Karpas-422 (cell line): ENCODE measurements around the gene MYBPC2. TPM values are rescaled to one million over a fixed set of nuclear protein-coding genes. Genes with fewer than 3 reads are reported as not detected.

ENCODE experiments used
- DNase-seq: peaks from one replicate; pipeline ENCODE4 v3.0.0-alpha.2; 2015
- H2AFZ ChIP-seq: fragments of 200-600 bp; sonication (generic); 2 replicates; pipeline ENCODE4 v1.6.1; 2014; ENCODE audit warnings: antibody characterized with exemption, low read length, mixed read lengths
- H3K27ac ChIP-seq: fragments of 200-600 bp; sonication (generic); 2 replicates; pipeline ENCODE4 v1.5.1; 2014; ENCODE audit warnings: mild to moderate bottlenecking, low read length, moderate library complexity
- H3K27me3 ChIP-seq: fragments of 200-600 bp; sonication (generic); 2 replicates; pipeline ENCODE4 v1.6.1; 2014; ENCODE audit warnings: low read length, mixed read lengths
- H3K36me3 ChIP-seq: fragments of 200-600 bp; sonication (generic); 2 replicates; pipeline ENCODE4 v1.6.1; 2014; ENCODE audit warnings: low read length, mixed read lengths; ENCODE audit not compliant: insufficient read depth
- H3K4me1 ChIP-seq: fragments of 200-600 bp; sonication (generic); 2 replicates; pipeline ENCODE4 v1.6.1; 2014; ENCODE audit warnings: mild to moderate bottlenecking, low read length, mixed read lengths
- H3K4me2 ChIP-seq: fragments of 200-600 bp; sonication (generic); 2 replicates; pipeline ENCODE4 v1.6.1; 2014; ENCODE audit warnings: low read length, low read depth, mild to moderate bottlenecking; ENCODE audit not compliant: poor library complexity, severe bottlenecking
- H3K4me3 ChIP-seq: fragments of 200-600 bp; sonication (generic); 2 replicates; pipeline ENCODE4 v1.5.1; 2014; ENCODE audit warnings: mild to moderate bottlenecking, antibody characterized with exemption, low read length, mixed read lengths
- H3K79me2 ChIP-seq: fragments of 200-600 bp; sonication (generic); 2 replicates; pipeline ENCODE4 v1.6.1; 2014; ENCODE audit warnings: mild to moderate bottlenecking, low read length, mixed read lengths
- H3K9ac ChIP-seq: fragments of 200-600 bp; sonication (generic); 2 replicates; pipeline ENCODE4 v1.6.0; 2014; ENCODE audit warnings: low read length
- H3K9me2 ChIP-seq: fragments of 200-600 bp; sonication (generic), shearing (Covaris generic); replicated peaks from 2 replicates; pipeline ENCODE4 v1.6.0; 2014; ENCODE audit warnings: mild to moderate bottlenecking, low read length, moderate library complexity; ENCODE audit not compliant: insufficient read depth
- H3K9me3 ChIP-seq: fragments of 300-700, 200-600 bp; sonication (generic); 2 replicates; pipeline ENCODE4 v1.6.1; 2014; ENCODE audit warnings: low read length, mixed read lengths
- H4K20me1 ChIP-seq: fragments of 200-600 bp; sonication (generic); 2 replicates; pipeline ENCODE4 v1.6.1; 2014; ENCODE audit warnings: mild to moderate bottlenecking, antibody characterized with exemption, low read length, low read depth; ENCODE audit not compliant: insufficient read depth
- total RNA-seq: library from RNA; depleted of rRNA; stranded (reverse); fragments of >200 nt; shearing (Covaris generic); gene quantifications from 2 replicates; pipeline ENCODE4 v1.2.3, GENCODE V29; 2014; ENCODE audit warnings: low replicate concordance

MYBPC2 gene
- total RNA-seq, 1 experiment from 2014 or later, result 23.4 TPM

DNA sequence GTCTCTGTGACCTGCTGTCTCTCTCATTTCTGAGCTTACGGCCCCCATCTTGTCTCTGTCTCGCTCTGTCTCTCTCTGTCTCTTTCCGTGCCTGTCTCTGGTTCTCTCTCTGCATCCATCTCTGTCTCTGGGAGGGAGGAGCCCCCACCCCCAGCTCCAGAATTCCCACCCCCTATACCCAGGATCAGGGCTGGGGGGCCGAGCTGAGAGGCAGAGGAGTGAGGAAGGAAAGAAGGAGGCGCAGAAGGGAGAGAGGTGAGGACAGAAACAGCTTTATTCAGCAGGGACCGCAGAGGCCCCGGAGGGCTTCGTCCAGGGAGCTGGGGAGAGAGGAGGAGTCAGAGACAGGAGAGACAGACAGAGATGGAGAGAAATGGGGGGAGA, 64.3 kb downstream of the MYBPC2 start:
- H3K36me3 ChIP-seq, result no peaks in the 10 kb centered on the region
- no peak overlapping the region for H2AFZ ChIP-seq
- H3K9ac ChIP-seq, result no peak overlapping the region
- H3K27me3 ChIP-seq, result no peaks in the 10 kb centered on the region
- H3K4me2 ChIP-seq, result no peak overlapping the region
- peaks cover 20% of the 10 kb centered on the region for H3K4me1 ChIP-seq
- no peaks in the 10 kb centered on the region for H3K9me3 ChIP-seq
- H3K79me2 ChIP-seq, result no peaks in the 10 kb centered on the region
- H3K4me3 ChIP-seq, result no peak overlapping the region
- DNase-seq, result no peak
- no peaks in the 10 kb centered on the region for H3K9me2 ChIP-seq
- no peaks in the 10 kb centered on the region for H4K20me1 ChIP-seq
- H3K27ac ChIP-seq, result no peak overlapping the region

DNA sequence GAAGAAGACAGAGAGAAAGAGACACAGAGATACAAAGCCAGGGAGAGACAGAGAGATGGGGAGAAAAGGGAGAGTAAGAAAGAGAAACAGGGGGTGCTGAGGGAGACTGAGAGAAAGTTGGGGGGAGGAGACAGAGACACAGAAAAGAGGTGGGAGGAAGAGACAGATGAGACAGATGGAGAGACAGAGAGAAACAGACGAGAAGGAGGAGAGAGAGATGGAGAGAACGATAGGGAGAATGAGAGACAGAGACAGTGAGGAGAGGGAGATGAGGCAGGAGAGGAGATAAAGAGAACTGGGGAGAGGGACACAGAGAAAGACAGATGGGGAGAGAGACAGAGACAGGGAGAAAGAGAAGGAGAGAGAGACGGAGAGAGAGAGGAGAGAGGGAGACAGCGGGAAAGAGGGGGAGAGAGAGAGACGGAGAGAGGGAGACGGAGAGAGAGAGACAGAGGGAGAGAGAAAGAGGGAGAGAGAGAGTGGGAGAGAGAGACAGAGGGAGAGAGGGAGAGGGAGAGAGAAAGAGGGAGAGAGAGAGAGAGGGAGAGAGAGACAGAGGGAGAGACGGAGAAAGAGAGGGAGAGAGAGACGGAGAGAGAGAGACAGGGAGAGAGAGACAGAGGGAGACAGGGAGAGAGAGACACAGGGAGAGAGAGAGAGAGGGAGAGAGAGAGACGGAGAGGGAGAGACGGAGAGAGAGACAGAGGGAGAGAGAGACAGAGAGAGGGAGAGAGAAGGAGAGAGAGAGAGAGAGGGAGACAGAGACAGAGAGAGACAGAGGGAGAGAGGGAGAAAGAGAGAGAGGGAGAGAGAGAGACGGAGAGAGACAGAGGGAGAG, 65.7 kb downstream of the MYBPC2 start:
- H3K9ac ChIP-seq, result no peak overlapping the region
- no peak for DNase-seq
- H3K4me1 ChIP-seq, result peaks cover 15% of the 10 kb centered on the region
- H3K36me3 ChIP-seq, result no peaks in the 10 kb centered on the region
- H3K9me3 ChIP-seq, result no peaks in the 10 kb centered on the region
- no peak overlapping the region for H3K4me2 ChIP-seq
- no peaks in the 10 kb centered on the region for H3K79me2 ChIP-seq
- no peaks in the 10 kb centered on the region for H3K27me3 ChIP-seq
- no peak overlapping the region for H2AFZ ChIP-seq
- no peak overlapping the region for H3K4me3 ChIP-seq
- no peaks in the 10 kb centered on the region for H4K20me1 ChIP-seq
- no peaks in the 10 kb centered on the region for H3K9me2 ChIP-seq
- H3K27ac ChIP-seq, result no peak overlapping the region

DNA sequence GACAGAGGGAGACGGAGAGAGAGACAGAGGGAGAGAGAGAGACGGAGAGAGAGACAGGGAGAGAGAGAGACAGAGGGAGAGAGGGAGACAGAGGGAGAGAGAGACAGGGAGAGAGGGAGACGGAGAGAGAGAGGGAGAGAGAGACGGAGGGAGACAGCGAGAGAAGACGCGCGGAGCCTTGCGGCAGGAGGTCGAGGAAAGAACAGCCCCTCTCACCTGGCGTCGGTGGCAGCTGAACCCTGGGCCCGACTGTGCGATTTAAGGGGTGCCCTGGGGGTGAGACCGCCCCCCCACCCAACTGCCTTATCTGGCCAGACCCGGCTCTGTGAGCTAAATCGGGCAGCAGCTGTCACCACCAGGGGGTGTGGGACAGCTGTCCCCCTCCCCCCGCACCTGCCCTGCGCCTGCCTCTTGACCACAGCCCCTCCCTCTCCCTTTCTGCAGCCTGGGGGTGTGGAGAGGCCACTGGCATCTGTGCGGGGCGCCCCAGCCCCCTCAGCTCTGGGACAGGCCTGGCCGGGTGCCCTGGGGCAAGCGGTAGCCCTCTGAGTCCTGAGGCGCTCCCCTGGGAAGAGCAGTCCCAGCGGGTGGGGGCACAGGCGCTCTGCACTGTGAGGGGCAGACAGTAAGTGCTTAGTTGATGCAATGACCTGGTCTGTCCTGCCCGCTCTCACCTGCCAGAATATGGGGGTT, 67.5 kb downstream of the MYBPC2 start:
- H3K4me3 ChIP-seq, result no peak overlapping the region
- no peaks in the 10 kb centered on the region for H3K36me3 ChIP-seq
- no peaks in the 10 kb centered on the region for H3K79me2 ChIP-seq
- peaks cover 15% of the 10 kb centered on the region for H3K4me1 ChIP-seq
- no peak overlapping the region for H3K9ac ChIP-seq
- H3K4me2 ChIP-seq, result peak overlapping the region; percentile 21
- DNase-seq, result peak; percentile 78
- H3K9me3 ChIP-seq, result no peaks in the 10 kb centered on the region
- no peaks in the 10 kb centered on the region for H3K27me3 ChIP-seq
- no peaks in the 10 kb centered on the region for H3K9me2 ChIP-seq
- no peaks in the 10 kb centered on the region for H4K20me1 ChIP-seq
- no peak overlapping the region for H2AFZ ChIP-seq
- H3K27ac ChIP-seq, result no peak overlapping the region

DNA sequence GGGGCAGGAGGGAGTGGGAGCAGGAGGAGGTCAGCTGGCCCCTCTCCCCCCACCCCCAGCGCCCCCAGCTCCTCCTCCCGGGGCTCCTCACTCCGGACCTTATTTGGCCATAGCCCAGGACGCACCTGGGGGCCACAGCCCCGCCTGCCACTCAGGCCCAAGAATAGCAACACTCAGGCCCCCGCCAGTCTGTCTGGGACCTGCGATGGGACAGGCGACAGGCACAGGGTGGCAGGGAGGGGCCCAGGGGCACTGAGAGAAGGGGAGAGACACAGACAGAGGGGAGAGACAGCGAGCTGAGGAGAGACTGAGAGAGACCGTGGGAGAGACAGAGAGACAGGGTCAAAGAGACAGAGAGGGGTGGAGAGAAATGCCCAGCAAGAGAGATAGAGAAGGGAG, 68.1 kb downstream of the MYBPC2 start:
- no peaks in the 10 kb centered on the region for H3K9me2 ChIP-seq
- H3K4me3 ChIP-seq, result no peak overlapping the region
- H3K79me2 ChIP-seq, result no peaks in the 10 kb centered on the region
- no peak overlapping the region for H3K27ac ChIP-seq
- no peaks in the 10 kb centered on the region for H3K9me3 ChIP-seq
- DNase-seq, result no peak
- no peaks in the 10 kb centered on the region for H4K20me1 ChIP-seq
- no peak overlapping the region for H3K9ac ChIP-seq
- peaks cover 15% of the 10 kb centered on the region for H3K4me1 ChIP-seq
- H3K4me2 ChIP-seq, result no peak overlapping the region
- H3K27me3 ChIP-seq, result no peaks in the 10 kb centered on the region
- no peak overlapping the region for H2AFZ ChIP-seq
- no peaks in the 10 kb centered on the region for H3K36me3 ChIP-seq

DNA sequence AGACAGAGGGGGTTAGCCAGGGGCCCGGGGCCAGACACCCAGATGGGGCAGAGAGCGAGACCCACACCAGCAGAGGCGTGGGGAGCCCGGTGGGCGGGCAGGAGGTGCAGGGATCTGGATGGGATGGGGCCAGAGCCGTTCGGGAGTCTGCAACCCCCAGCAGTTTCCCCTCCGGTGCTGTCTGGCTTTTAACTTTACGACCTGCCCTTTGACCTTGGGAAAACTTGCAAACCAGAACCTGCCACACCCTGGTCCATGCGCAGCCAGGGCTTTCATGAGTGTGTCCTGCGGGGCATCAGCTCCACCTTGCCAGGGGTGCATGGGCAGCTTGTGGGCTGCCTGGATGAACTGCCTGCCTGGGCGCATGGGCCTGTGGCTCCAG, 68.5 kb downstream of the MYBPC2 start:
- Histone ChIP-seq H3K4me2 (no peak overlapping the region), H3K9me3 (no peaks in the 10 kb centered on the region), H3K9ac (no peak overlapping the region), H3K4me1 (peaks cover 15% of the 10 kb centered on the region), H3K27ac (no peak overlapping the region), H3K36me3 (no peaks in the 10 kb centered on the region), H3K9me2 (no peaks in the 10 kb centered on the region), H3K4me3 (no peak overlapping the region), H2AFZ (no peak overlapping the region), H3K79me2 (no peaks in the 10 kb centered on the region), H4K20me1 (no peaks in the 10 kb centered on the region), H3K27me3 (no peaks in the 10 kb centered on the region)
- no peak for DNase-seq

DNA sequence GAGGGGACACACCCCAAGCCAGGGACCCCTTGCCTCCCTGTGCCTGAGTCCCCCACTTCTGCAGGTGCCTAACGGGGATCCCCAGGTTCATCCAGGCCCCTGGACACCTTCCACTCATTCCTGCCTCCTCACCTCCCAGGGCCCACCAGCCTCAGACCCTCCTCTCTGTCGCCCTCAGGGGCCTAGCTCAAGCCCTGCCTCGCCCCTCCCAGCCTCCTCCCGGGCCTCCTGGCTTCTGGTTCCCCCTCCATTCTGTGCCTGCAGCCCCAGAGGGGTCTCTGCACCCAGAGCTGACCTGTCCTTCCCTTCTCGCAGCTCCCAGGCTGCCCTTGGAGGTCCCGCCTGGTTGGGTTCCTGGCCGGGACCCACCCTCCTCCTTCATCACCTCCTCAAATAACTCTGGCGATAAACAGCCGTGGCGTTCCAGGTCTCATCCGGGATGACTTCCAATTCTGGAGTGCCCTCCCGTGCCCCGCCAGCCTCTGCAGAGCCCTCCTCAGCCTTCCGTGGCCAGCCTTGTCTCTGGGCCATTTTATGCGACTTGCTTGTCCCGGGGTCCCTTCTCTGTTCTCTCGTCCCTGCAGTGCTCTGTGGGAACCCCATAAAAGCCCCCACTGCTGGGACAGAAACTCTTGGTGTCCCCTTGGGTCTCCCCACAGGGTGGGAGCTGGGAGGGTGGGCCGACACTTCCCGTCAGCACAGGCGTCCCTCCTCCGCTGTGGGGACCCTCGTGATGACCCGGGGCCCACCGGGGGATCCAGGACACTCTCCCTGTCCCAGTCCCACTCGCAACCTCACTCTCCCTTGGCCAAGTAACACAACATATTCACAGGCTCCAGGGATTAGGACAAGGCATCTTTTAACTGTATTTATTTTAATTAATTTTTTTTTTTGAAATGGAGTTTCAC, 69.1 kb downstream of the MYBPC2 start:
- DNase-seq, result no peak
- Histone ChIP-seq H3K27me3 (no peaks in the 10 kb centered on the region), H4K20me1 (no peaks in the 10 kb centered on the region), H3K9me2 (no peaks in the 10 kb centered on the region), H3K4me3 (no peak overlapping the region), H3K27ac (no peak overlapping the region), H3K9me3 (no peaks in the 10 kb centered on the region), H3K9ac (no peak overlapping the region), H3K4me1 (peaks cover 15% of the 10 kb centered on the region), H3K79me2 (no peaks in the 10 kb centered on the region), H2AFZ (no peak overlapping the region), H3K4me2 (no peak overlapping the region), H3K36me3 (no peaks in the 10 kb centered on the region)

DNA sequence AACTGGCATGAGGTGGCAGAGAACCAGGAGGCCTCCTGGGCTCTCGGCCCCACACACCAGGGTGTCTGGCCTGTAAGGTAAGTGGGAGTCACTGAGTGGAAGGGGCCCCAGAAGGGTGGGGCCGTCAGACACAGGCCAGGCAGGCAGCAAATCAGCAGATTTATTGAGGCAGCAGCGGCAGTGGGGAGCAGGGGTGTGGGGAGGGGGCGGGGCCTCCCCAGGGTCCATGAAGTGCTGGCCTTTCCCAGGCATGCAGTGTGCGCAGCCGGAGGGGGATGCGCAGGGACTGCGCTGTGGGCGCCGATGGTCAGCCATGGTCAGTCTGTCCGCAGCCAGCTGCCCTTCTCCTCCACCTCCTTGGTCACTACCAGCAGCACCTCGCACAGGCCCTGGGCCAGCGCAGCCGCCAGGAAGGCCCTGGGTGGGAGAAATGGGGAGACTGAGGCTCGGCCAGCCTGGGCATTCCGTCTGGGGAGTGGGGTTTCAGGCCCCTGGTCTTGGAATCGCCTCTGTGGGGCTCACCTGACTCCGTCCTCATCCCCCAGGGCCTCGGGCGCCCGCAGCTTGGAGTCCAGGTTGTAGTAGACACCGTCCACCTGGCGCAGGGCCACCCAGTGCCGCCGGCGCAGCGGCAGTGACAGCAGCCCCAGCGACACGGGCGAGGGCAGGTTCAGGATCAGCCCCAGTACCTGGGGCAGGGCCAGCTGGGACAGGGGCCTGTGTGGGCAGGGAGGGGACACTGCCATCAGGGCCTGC, 73.3 kb downstream of the MYBPC2 start:
- DNase-seq, result no peak
- Histone ChIP-seq H3K9ac (no peak overlapping the region), H3K9me2 (no peaks in the 10 kb centered on the region), H3K27me3 (no peaks in the 10 kb centered on the region), H3K36me3 (no peaks in the 10 kb centered on the region), H3K9me3 (no peaks in the 10 kb centered on the region), H4K20me1 (no peaks in the 10 kb centered on the region), H3K79me2 (no peaks in the 10 kb centered on the region; the same call in 1 of the 2 replicates), H3K27ac (no peak overlapping the region), H2AFZ (no peak overlapping the region), H3K4me3 (no peak overlapping the region), H3K4me2 (no peak overlapping the region), H3K4me1 (peaks cover 9% of the 10 kb centered on the region)
